Esophagus squamous epithelium (tissue), 4 donors: ENCODE data around the gene TAS2R43. TPM values are rescaled to one million over a fixed set of nuclear protein-coding genes. Genes with fewer than 3 reads are reported as not detected.

ENCODE experiments used
- small RNA-seq, 4 donors: library from RNA; depleted of rRNA; stranded (forward); fragments of <200 nt; gene quantifications; one replicate each; pipeline ENCODE3, GENCODE V24; 2016
- total RNA-seq, 4 donors: library from RNA; depleted of rRNA; stranded (reverse); fragments of >200 nt; gene quantifications; one replicate each; pipeline ENCODE4 v1.1.0, GENCODE V29; 2016

Gene TAS2R43
- total RNA-seq, 4 donors from 2014 or later = 2.2 to 4.8 TPM; not detected in 2

Small RNA genes lying within 50 kb of the gene (small RNA-seq; reads per million reads assigned to genes)
- gene AC018630.1 = 0 reads per million in 4 donors

Other genes with a start within 250 kb of the TAS2R43 start
- gene PRR4, start 242.8 kb downstream of the TAS2R43 start, total RNA-seq = 100 to 1,000 TPM in 1 of 4 donors, 1 to 10 TPM in 1, under 1 TPM in 1, not detected in 1; 0.76 to 159 (median 1.4) TPM
- 10 to 100 TPM in 3 of 4 donors, 1 to 10 TPM in 1; 5.3 to 38.5 (median 11.6) TPM for gene PRH1, start 208.1 kb downstream of the TAS2R43 start, total RNA-seq
- 1 to 10 TPM in 1 of 4 donors, under 1 TPM in 1, not detected in 2; 0.88 to 2.3 TPM for gene TAS2R13, start 182.8 kb downstream of the TAS2R43 start, total RNA-seq
- gene PRH2, start 163.1 kb downstream of the TAS2R43 start, total RNA-seq = 1 to 10 TPM in 1 of 4 donors, under 1 TPM in 1, not detected in 2; 0.68 to 7.0 TPM
- 1 to 10 TPM in 3 of 4 donors, under 1 TPM in 1; 0.80 to 3.2 (median 1.7) TPM for gene TAS2R14, start 153.1 kb downstream of the TAS2R43 start, total RNA-seq
- gene TAS2R50, start 105.4 kb downstream of the TAS2R43 start, total RNA-seq = 1 to 10 TPM in 2 of 4 donors, not detected in 2; 2.0 to 2.3 TPM
- 1 to 10 TPM in 2 of 4 donors, not detected in 2; 1.2 to 2.3 TPM for gene TAS2R20, start 94.0 kb downstream of the TAS2R43 start, total RNA-seq
- gene TAS2R19, start 69.7 kb downstream of the TAS2R43 start, total RNA-seq = 1 to 10 TPM in 3 of 4 donors, under 1 TPM in 1; 0.29 to 5.9 (median 2.1) TPM
- gene TAS2R31, start 60.9 kb downstream of the TAS2R43 start, total RNA-seq = 1 to 10 TPM in 3 of 4 donors, not detected in 1; 1.7 to 6.5 (median 2.8) TPM
- gene TAS2R46, start 30.0 kb downstream of the TAS2R43 start, total RNA-seq = 1 to 10 TPM in 2 of 4 donors, not detected in 2; 1.7 to 3.0 TPM
- 1 to 10 TPM in 2 of 4 donors, under 1 TPM in 2; 0.50 to 5.7 (median 2.4) TPM for gene TAS2R30, start 42.3 kb upstream of the TAS2R43 start, total RNA-seq
- 1 to 10 TPM; 3.4 to 6.1 (median 4.2) TPM for gene SMIM10L1, start 78.9 kb upstream of the TAS2R43 start, total RNA-seq
- not detected for gene TAS2R42, start 94.6 kb upstream of the TAS2R43 start, total RNA-seq
- gene PRB3, start 177.4 kb upstream of the TAS2R43 start, total RNA-seq = not detected
- gene PRB4, start 218.1 kb upstream of the TAS2R43 start, total RNA-seq = not detected